ENCODE results near the gene KRT8. TPM values are rescaled to one million over a fixed set of nuclear protein-coding genes. Genes with fewer than 3 reads are reported as not detected.
A peak's percentile ranks its signal among the peaks of the same experiment; 100 is the strongest.
"Not testable (repeated sequence)": the region's sequence is repeated elsewhere in the genome, so short reads cannot be mapped to it uniquely, and the experiment has no call there.

Gene KRT8
- total RNA-seq, 1 donor from 2014 or later = 194 TPM

DNA sequence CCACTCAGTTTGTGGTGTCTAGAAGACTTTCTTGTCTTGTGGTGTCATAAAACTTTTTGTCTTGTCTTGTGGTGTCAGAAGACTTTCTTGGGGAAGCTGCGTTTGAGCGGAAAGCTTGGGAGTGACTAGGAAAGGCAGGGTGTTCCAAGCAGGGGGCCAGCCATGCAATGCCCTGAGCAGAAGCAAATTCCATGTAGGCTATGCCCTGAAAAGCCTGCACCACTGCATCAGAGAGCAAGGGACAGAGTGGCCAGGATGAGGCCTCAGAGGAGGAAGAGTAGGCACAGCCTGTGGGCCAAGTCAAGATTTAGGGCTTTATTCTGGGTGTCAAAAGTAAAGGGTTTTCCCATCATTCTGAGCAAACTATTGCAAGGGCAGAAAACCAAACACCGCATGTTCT lies 14.5 kb downstream of the KRT8 start:
- no peak overlapping the region for H3K4me3 Mint-ChIP-seq (ENCODE audit: unreplicated experiment)
- H3K4me1 Mint-ChIP-seq (ENCODE audit: unreplicated experiment) = no peaks in the 10 kb centered on the region
- H3K36me3 Mint-ChIP-seq (ENCODE audit: low read depth, unreplicated experiment) = no peaks in the 10 kb centered on the region
- H3K9me3 Mint-ChIP-seq (ENCODE audit: unreplicated experiment) = no peaks in the 10 kb centered on the region
- DNase-seq (ENCODE audit: low spot score) = no peak
- TF ChIP-seq, protein P1, sequence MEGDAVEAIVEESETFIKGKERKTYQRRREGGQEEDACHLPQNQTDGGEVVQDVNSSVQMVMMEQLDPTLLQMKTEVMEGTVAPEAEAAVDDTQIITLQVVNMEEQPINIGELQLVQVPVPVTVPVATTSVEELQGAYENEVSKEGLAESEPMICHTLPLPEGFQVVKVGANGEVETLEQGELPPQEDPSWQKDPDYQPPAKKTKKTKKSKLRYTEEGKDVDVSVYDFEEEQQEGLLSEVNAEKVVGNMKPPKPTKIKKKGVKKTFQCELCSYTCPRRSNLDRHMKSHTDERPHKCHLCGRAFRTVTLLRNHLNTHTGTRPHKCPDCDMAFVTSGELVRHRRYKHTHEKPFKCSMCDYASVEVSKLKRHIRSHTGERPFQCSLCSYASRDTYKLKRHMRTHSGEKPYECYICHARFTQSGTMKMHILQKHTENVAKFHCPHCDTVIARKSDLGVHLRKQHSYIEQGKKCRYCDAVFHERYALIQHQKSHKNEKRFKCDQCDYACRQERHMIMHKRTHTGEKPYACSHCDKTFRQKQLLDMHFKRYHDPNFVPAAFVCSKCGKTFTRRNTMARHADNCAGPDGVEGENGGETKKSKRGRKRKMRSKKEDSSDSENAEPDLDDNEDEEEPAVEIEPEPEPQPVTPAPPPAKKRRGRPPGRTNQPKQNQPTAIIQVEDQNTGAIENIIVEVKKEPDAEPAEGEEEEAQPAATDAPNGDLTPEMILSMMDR (IDR thresholded peaks at IDR 0.05; ENCODE audit: unreplicated experiment) = no peak
- H3K27ac Mint-ChIP-seq (ENCODE audit: unreplicated experiment) = no peak overlapping the region
- H3K27me3 Mint-ChIP-seq (ENCODE audit: unreplicated experiment) = peaks cover 3% of the 10 kb centered on the region

DNA sequence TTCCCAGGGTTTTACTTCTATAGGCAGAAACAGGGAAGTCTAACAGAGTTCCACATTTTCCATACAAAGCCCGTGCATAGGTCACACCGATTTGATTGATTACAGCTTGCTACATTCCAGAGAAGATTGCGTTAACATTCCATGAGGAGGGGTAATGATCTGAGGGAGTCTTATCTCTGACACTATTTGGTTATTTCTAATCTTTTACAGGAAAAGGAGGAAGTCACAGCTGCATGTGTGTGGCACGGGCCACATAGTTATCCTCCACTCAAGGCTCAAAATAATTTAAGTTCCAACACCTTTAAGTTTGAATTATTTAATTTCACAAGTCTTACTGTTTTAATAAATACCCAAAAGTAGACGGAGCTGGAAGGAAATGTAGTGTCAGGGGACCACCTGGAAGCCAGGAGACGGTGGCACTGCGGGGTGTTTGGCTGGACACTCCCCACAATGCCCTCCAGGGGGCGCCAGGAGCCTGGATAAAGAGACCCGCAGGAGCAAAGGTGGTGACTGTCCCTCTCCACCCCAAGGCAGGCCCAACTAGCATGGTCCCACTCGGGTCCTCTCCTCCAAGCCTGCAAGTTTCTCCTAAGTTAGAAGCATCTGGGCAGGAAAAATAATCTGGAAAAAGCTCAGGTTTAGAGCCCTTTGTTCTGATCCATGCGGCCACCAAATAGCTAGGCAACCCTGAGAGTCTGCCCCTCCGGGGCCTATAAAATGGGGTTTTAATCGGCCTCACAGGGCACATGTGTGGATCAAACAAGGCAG lies 20.2 kb downstream of the KRT8 start:
- peak; percentile 89 for DNase-seq (ENCODE audit: low spot score)
- H3K27ac Mint-ChIP-seq (ENCODE audit: unreplicated experiment) = no peak overlapping the region
- TF ChIP-seq, protein P1 (IDR thresholded peaks at IDR 0.05; ENCODE audit: unreplicated experiment) = peak; percentile 97
- H3K4me1 Mint-ChIP-seq (ENCODE audit: unreplicated experiment) = peaks cover 3% of the 10 kb centered on the region
- no peaks in the 10 kb centered on the region for H3K36me3 Mint-ChIP-seq (ENCODE audit: low read depth, unreplicated experiment)
- H3K4me3 Mint-ChIP-seq (ENCODE audit: unreplicated experiment) = no peak overlapping the region
- H3K9me3 Mint-ChIP-seq (ENCODE audit: unreplicated experiment) = no peaks in the 10 kb centered on the region
- H3K27me3 Mint-ChIP-seq (ENCODE audit: unreplicated experiment) = peaks cover 2% of the 10 kb centered on the region

DNA sequence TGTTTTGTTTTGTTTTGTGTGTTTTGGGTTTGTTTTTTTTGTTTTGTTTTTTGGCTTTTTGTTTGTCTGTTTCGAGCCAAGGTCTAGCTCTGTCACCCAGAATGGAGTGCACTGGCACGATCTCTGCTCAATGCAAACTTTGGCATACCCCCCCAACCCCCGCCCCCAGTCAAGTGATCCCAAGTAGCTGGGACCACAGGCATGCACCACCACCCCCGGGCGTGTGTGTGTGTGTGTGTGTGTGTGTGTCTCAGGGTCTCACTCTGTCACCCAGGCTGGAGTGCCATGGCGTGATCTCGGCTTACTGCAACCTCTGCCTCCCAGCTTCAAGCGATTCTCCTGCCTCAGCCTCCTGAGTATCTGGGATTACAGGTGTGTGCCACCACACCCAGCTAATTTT lies 24.4 kb downstream of the KRT8 start:
- not testable (repeated sequence) for H3K36me3 Mint-ChIP-seq (ENCODE audit: low read depth, unreplicated experiment); H3K4me3 Mint-ChIP-seq (ENCODE audit: unreplicated experiment)

DNA sequence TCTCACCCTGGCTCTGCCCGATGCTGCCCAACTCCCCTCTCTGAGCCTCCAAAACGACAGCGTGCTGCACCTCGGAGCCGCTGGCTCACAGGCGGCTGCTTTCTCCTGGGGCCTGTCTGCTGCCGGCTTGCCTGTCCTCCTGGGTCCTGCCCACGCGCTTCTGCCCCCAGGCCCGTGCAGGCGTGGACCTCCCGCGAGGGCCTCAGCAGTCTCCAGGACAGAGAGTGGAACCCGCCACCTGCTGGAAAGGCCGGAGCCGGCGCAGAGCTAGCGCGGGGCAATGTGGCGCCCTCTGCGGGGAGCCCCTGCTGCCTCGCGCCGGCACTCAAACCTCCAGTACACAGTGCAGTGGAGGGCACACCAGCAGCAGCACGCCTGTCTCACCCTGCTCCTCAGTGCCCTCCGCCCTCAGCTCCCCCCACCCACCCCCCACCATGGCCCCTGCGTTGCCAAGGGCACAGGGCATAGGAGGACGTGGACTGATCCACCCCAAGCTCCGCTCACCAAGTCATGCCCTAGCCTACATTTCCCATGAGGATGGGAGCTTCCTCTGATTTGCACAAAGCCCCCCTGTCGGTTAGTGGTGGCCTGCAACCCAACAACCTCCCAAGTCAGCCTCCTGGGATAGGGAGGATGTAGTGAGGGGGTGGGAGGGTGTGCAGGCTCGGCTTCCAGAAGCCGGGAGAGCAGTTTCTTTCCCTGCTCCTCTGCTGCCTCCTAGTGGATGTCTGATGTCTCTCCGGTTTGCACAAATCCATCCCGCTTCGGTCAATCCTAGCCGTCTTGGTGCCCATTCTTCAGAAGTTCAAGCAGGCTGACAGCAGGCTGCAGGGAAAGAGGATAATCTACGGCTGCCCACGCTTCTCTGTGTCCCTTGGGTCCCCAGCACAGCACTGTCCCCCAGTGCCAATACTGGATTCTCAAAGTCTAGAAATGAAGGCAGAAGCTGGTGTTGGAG lies 25.2 kb downstream of the KRT8 start:
- TF ChIP-seq, protein P1 (IDR thresholded peaks at IDR 0.05; ENCODE audit: unreplicated experiment) = peak; percentile 80
- Mint-ChIP-seq H3K4me3 (ENCODE audit: unreplicated experiment) (no peak overlapping the region), H3K4me1 (ENCODE audit: unreplicated experiment) (peaks cover 7% of the 10 kb centered on the region), H3K27me3 (ENCODE audit: unreplicated experiment) (peaks cover 9% of the 10 kb centered on the region), H3K27ac (ENCODE audit: unreplicated experiment) (no peak overlapping the region), H3K9me3 (ENCODE audit: unreplicated experiment) (no peaks in the 10 kb centered on the region), H3K36me3 (ENCODE audit: low read depth, unreplicated experiment) (no peaks in the 10 kb centered on the region)
- peak; percentile 90 for DNase-seq (ENCODE audit: low spot score)

More for the DNA sequence above, 24.4 kb downstream of the KRT8 start:
- not testable (repeated sequence) for H3K27me3 Mint-ChIP-seq (ENCODE audit: unreplicated experiment); H3K9me3 Mint-ChIP-seq (ENCODE audit: unreplicated experiment); DNase-seq (ENCODE audit: low spot score); H3K4me1 Mint-ChIP-seq (ENCODE audit: unreplicated experiment); H3K27ac Mint-ChIP-seq (ENCODE audit: unreplicated experiment)

DNA sequence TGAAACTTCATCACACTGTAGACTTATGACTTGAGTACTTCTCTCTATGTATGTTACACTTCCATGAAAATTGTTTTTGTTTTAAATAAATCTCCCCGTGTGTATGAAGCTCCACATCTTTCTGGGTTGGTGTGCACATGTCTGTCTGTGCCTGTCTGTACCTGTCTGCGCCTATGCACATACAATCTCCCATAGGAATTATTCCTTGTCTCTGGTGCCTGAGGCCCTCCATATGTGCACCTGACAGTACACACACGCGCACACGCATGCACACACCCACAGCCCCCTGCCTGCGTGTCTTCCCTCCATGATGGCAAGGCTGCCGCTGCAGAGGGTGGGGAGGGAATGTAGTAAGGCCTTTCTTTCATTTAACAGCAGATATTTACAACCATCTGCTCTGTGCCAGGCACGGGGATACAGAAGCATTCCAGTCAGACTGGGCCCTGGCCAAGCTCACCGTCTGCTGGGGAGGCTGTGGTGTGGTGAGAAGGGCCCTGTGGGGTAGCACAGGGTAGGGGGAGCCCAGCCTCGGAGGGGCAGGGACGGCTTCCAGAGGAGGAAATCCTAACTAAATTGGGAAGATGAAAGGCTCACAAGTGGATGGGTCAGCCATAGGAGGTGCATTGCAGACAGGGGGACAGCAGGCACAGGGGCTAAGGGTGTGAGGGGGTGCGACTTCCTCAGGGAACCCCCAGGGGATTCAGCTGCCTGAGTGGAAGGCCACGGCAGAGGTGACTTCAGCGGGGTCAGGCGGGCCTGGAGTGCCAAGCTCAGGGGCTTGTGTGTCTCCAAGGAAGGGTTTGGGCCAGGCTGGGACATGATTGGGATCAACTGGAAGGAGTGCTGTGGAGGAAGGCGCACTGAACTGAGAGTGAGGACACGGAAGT lies 26.1 kb downstream of the KRT8 start:
- Mint-ChIP-seq H3K4me1 (ENCODE audit: unreplicated experiment) (peaks cover 9% of the 10 kb centered on the region), H3K9me3 (ENCODE audit: unreplicated experiment) (no peaks in the 10 kb centered on the region), H3K4me3 (ENCODE audit: unreplicated experiment) (no peak overlapping the region), H3K27ac (ENCODE audit: unreplicated experiment) (no peak overlapping the region), H3K27me3 (ENCODE audit: unreplicated experiment) (peaks cover 9% of the 10 kb centered on the region), H3K36me3 (ENCODE audit: low read depth, unreplicated experiment) (no peaks in the 10 kb centered on the region)
- TF ChIP-seq, protein P1 (IDR thresholded peaks at IDR 0.05; ENCODE audit: unreplicated experiment) = no peak
- DNase-seq (ENCODE audit: low spot score) = no peak
